ENCODE results near the gene PCYT1A. TPM values are rescaled to one million over a fixed set of nuclear protein-coding genes. Genes with fewer than 3 reads are reported as not detected.
"Not testable (repeated sequence)": the region's sequence is repeated elsewhere in the genome, so short reads cannot be mapped to it uniquely, and the experiment has no call there.

Gene PCYT1A
- total RNA-seq, 1 experiment from 2014 or later, result 96.8 TPM

GRCh38 chr3:196207833-196208607, 79.5 kb downstream of the PCYT1A start:
- in situ Hi-C loops (cut with HindIII; ENCODE audit: low pct_unique_long_range_greater_than_20kb, low sequenced_read_pairs), result no loop called here
- intact Hi-C loops (cut with micrococcal nuclease; ENCODE audit: unreplicated experiment), result no loop called here
- DNase-seq (ENCODE audit: low read depth, low spot score) (no peak), ATAC-seq (peak; percentile 63)
- no TSS peak for BruUV-seq (replicated peaks)
- Histone ChIP-seq H3K9me3 (ENCODE audit: control insufficient read depth, insufficient read depth, low read depth, low read length) (no peaks in the 10 kb centered on the region), H3K27me3 (ENCODE audit: control insufficient read depth, insufficient read depth, low read length) (no peaks in the 10 kb centered on the region), H3K4me1 (ENCODE audit: control insufficient read depth, insufficient read depth, low read length) (no peaks in the 10 kb centered on the region; the same call in 1 of the 2 replicates), H3K27ac (ENCODE audit: low read length) (no peak overlapping the region), H3K4me3 (ENCODE audit: low read depth in 2 of 2, low read length in 2 of 2) (peak overlapping the region; percentile 35 to 53), H3K36me3 (ENCODE audit: control insufficient read depth, insufficient read depth, low read length) (no peaks in the 10 kb centered on the region)
- ChIA-PET CTCF (no interaction called here), POLR2A (no interaction called here)
- TF ChIP-seq TCF7L2 (IDR thresholded peaks at IDR 0.05; ENCODE audit: low read depth, low read length) (no peak), SIN3A (IDR thresholded peaks at IDR 0.05; ENCODE audit: borderline replicate concordance, insufficient read depth, low read depth, low read length) (no peak), POLR2AphosphoS5 (IDR thresholded peaks at IDR 0.05; ENCODE audit: low read depth, low read length) (no peak)

- CTCF ChIA-PET, result interaction anchor here (0.5 kb wide), 1 partner anchor 310 kb away, joined by 3 read pairs; no protein-coding TSS in a partner anchor
- H3K27me3 ChIP-seq (ENCODE audit: control insufficient read depth, insufficient read depth, low read length), result no peaks in the 10 kb centered on the region
- H3K4me1 ChIP-seq (ENCODE audit: control insufficient read depth, insufficient read depth, low read length), result no peaks in the 10 kb centered on the region; the same call in 1 of the 2 replicates
- no peak for TF ChIP-seq POLR2AphosphoS5 (IDR thresholded peaks at IDR 0.05; ENCODE audit: low read depth, low read length)
- H3K4me3 ChIP-seq (ENCODE audit: low read depth in 2 of 2, low read length in 2 of 2), result peak overlapping the region; percentile 35 to 46
- BruUV-seq (replicated peaks), result no TSS peak
- peak; percentile 48 for ATAC-seq
- POLR2A ChIA-PET, result no interaction called here
- no peaks in the 10 kb centered on the region for H3K36me3 ChIP-seq (ENCODE audit: control insufficient read depth, insufficient read depth, low read length)
- intact Hi-C loops (cut with micrococcal nuclease; ENCODE audit: unreplicated experiment) (no loop called here), in situ Hi-C loops (cut with HindIII; ENCODE audit: low pct_unique_long_range_greater_than_20kb, low sequenced_read_pairs) (no loop called here)
- no peaks in the 10 kb centered on the region for H3K9me3 ChIP-seq (ENCODE audit: control insufficient read depth, insufficient read depth, low read depth, low read length)
- DNase-seq (ENCODE audit: low read depth, low spot score), result no peak
- H3K27ac ChIP-seq (ENCODE audit: low read length), result no peak overlapping the region
Observed at GRCh38 chr3:196207159-196207832, 80.2 kb downstream of the PCYT1A start.

- H3K36me3 ChIP-seq (ENCODE audit: control insufficient read depth, insufficient read depth, low read length); CTCF ChIA-PET; H3K27me3 ChIP-seq (ENCODE audit: control insufficient read depth, insufficient read depth, low read length); H3K4me3 ChIP-seq (ENCODE audit: low read depth in 2 of 2, low read length in 2 of 2); POLR2A ChIA-PET; BruUV-seq (replicated peaks); intact Hi-C loops (cut with micrococcal nuclease; ENCODE audit: unreplicated experiment); DNase-seq (ENCODE audit: low read depth, low spot score); H3K4me1 ChIP-seq (ENCODE audit: control insufficient read depth, insufficient read depth, low read length); H3K9me3 ChIP-seq (ENCODE audit: control insufficient read depth, insufficient read depth, low read depth, low read length); ATAC-seq; in situ Hi-C loops (cut with HindIII; ENCODE audit: low pct_unique_long_range_greater_than_20kb, low sequenced_read_pairs); H3K27ac ChIP-seq (ENCODE audit: low read length): not testable (repeated sequence)
Observed at GRCh38 chr3:196205442-196206205, 81.9 kb downstream of the PCYT1A start.

- no peaks in the 10 kb centered on the region for H3K27me3 ChIP-seq (ENCODE audit: control insufficient read depth, insufficient read depth, low read length)
- BruUV-seq (replicated peaks), result no TSS peak
- DNase-seq (ENCODE audit: low read depth, low spot score) (no peak), ATAC-seq (no peak)
- ChIA-PET POLR2A (no interaction called here), CTCF (interaction anchor here (0.6 kb wide), 1 partner anchor 129 kb away, joined by 6 read pairs; no protein-coding TSS in a partner anchor)
- intact Hi-C loops (cut with micrococcal nuclease; ENCODE audit: unreplicated experiment) (no loop called here), in situ Hi-C loops (cut with HindIII; ENCODE audit: low pct_unique_long_range_greater_than_20kb, low sequenced_read_pairs) (no loop called here)
- H3K4me3 ChIP-seq (ENCODE audit: low read depth in 2 of 2, low read length in 2 of 2), result no peak overlapping the region
- H3K36me3 ChIP-seq (ENCODE audit: control insufficient read depth, insufficient read depth, low read length), result no peaks in the 10 kb centered on the region
- no peaks in the 10 kb centered on the region for H3K9me3 ChIP-seq (ENCODE audit: control insufficient read depth, insufficient read depth, low read depth, low read length)
- H3K27ac ChIP-seq (ENCODE audit: low read length), result no peak overlapping the region
- TF ChIP-seq CTCF (IDR thresholded peaks at IDR 0.05), result no peak
- TF ChIP-seq POLR2AphosphoS5 (IDR thresholded peaks at IDR 0.05; ENCODE audit: low read depth, low read length), result no peak
- no peak for TF ChIP-seq REST (IDR thresholded peaks at IDR 0.05; ENCODE audit: insufficient read depth in 1 of 2, low read depth in 2 of 2, low read length in 1 of 2)
- no peak for TF ChIP-seq SIN3A (IDR thresholded peaks at IDR 0.05; ENCODE audit: borderline replicate concordance, insufficient read depth, low read depth, low read length)
- no peaks in the 10 kb centered on the region for H3K4me1 ChIP-seq (ENCODE audit: control insufficient read depth, insufficient read depth, low read length)
Observed at GRCh38 chr3:196203846-196204245, 83.7 kb downstream of the PCYT1A start.
